Measurements from ENCODE around the gene TMEM82.
A peak's percentile ranks its signal among the peaks of the same experiment; 100 is the strongest.

The TMEM82 gene

DNA sequence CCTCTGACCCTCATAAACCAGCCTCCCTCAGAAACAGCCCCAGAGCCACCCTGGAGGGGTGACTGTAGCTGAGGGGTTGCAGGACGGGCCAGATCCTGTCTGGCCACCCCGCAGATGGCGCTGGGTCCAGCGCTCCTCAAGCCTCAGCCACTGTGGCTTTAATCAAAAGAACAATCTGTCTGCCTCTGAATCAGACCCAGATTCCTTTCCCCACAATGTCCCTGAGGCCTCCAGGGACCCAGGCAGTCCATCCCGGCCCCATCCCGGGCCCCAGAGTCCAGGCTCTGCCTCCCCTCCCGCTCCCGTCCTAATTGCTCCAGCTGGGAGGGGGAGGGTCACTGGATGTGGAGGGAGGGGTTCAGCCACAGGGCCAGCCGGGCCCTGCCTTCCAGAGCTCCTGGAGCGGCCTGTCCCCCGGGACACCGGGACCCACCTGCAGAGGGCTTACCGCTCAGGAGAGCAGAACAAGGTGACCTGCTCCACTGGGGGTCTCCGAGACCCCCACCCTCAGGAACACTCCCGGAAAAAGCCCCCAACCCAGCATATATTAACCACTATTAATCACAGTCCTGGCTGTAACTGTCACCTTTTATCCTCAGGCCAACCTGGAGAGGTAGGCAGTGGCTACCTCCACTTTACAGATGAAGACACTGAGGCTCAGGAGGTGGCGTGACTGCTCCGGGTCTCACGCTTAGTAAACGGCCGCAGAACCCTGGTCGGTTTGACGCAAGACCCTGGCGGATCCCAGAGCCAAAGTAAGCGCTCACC lies 15.5 kb downstream of the TMEM82 start:
- no peak for DNase-seq

DNA sequence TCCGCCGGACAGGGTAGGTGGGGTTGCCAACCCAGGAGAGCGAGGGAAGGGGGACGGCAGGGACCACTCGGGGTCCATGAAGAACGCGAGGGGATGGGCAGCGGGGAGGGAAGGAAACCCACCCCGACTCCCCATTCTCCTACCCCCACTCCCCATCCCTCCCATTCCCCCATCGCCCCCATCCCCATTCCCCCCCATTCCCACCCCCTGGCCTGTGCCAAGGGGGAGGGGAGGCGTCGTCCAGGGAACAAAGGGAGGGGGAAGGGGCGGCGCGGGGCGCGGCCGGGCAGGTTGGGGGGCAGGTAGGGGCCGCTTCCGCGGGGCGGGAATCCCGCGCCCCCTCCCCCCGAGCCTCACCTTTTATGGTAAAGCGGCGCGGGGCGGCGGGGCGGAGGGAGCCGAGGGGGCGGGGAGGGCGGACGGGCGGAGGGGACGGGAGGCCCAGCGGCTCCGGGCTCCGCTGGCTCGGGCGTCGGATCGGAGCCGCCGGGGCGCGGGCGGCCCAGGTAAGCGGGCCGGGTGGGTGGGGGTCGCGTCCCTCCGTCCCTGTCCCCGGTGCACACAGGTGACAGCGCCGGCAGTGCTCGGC lies 16.1 kb downstream of the TMEM82 start, which contains the start of gene FBLIM1:
Gene FBLIM1 (plus strand): TSS at position 453 of the 589 bp plus-strand sequence. CDS start 6,189 bp downstream, outside the sequence.
- DNase-seq = no peak

- no peak for DNase-seq
Observed at GRCh38 chr1:15758953-15759661, 16.8 kb downstream of the TMEM82 start.

GRCh38 chr1:15760520-15761211 lies 18.4 kb downstream of the TMEM82 start:
- DNase-seq = peak; percentile 76

GRCh38 chr1:15761366-15762128 lies 19.2 kb downstream of the TMEM82 start:
- no peak for DNase-seq

- DNase-seq = no peak
Observed at GRCh38 chr1:15762546-15762945, 20.2 kb downstream of the TMEM82 start.

- DNase-seq = no peak
Observed at GRCh38 chr1:15764269-15764764, 22.0 kb downstream of the TMEM82 start.

- DNase-seq = no peak
Observed at GRCh38 chr1:15764890-15765289, 22.6 kb downstream of the TMEM82 start.

- DNase-seq = no peak
Observed at GRCh38 chr1:15765495-15766194, 23.3 kb downstream of the TMEM82 start.

DNA sequence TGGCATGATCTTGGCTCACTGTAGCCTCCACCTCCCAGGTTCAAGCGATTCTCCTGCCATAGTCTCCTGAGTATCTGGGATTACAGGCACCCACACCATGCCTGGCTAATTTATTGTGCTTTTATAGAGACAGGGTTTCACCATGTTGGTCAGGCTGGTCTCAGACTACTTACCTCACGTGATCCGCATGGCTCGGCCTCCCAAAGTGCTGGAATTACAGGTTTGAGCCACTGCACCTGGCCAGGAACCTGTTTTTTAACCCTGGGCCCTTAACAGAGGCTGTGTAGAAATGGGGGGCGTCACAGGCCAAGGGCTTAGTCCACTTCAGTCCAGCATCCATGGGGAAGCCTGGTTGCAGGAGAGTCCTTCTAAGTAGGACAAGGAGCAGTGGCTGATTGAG lies 25.6 kb downstream of the TMEM82 start:
- no peak for DNase-seq

- DNase-seq = no peak
Observed at GRCh38 chr1:15768388-15768787, 26.1 kb downstream of the TMEM82 start.

DNA sequence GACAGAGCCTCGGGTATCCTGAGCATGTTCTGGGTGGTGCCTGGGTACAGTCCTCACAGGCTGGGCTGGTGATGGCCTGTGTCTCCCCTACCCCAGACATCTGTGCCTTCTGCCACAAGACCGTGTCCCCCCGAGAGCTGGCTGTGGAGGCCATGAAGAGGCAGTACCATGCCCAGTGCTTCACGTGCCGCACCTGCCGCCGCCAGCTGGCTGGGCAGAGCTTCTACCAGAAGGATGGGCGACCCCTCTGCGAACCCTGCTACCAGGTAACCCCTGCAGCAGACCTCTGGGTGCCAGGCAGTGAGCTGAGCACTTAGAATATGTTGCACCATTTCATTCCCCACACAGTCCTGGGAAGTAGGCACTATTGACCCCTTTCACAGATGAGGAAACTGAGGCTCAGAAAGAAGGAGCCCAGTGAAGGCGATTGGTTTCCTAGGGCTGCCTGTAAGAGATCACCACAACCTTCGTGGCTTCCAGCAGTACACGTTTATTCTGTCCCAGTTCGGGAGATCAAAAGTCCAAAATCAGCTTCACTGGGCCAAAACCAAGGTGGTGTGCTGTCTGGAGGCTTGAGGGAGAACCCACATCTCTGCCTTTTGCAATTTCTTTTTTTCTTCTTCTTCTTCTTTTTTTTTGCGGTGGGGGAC lies 28.1 kb downstream of the TMEM82 start:
- no peak for DNase-seq

DNA sequence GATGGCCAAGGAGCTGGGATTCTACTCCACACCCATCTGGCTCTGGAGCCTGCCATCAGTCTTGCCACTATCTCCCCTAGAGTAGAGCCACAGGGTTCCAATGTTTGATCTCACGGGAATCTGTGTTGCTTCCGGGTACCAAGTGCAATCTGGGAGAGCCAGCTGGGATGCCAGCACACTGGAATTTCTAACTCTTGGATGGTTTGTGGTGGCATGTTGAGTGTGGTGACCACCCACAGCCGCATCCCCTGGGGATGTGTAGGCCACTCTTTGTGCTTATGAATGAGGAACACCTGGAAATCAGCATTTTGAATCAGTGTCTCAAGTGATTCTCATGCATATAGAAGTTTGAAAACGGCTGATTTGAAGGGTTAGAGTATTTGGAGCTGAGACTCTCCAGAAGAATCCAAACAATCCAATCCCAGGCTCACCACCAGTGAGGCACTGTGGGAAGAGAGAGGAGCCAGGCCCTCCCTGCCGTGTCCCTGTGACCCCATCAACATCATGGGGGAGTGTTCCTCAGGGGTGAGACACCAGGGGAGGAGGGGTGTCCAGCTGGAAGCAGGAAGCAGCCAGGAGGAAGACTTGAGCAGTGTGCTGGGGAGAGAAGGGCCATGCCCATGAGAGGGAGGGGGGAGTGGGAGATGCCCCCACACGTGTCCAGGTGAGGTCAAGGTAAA lies 29.7 kb downstream of the TMEM82 start:
- no peak for DNase-seq

- no peak for DNase-seq
Observed at GRCh38 chr1:15775706-15776105, 33.4 kb downstream of the TMEM82 start.

DNA sequence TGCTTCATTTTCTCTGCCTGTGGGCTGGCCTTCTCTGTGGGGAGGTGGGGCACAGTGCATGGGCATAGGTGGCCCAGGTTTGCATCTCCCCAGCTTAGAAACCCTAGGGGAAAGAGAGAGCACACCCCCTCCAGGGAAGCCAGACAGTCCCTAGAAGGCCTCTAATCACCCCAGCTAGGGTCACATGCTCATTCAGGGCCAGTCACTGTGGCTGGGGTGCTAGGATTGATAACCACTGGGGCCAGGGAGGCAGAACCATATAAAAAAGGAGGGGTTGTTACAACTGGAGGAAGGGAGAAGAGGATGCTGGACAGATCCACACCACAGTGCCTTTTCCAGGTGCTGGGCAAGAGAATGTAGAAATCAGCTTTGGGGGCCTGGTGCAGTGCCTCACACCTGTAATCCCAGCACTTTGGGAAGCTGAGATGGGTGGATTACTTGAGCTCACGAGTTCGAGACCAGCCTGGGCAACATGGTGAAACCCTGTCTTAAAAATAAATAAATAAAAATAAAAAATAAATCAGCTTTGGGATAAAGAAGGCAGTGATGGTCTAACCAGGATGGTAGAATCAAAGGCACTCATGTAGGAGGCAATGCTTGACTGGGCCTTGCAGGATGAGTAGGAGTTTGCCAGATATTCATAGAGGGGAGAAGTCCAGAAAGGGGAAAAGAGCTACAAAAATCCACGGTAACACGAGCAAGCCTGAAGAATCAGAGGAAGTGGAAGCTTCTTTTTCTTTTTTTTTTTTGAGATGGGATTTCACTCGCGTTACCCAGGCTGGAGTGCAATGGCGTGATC lies 35.8 kb downstream of the TMEM82 start:
- no peak for DNase-seq

- no peak for DNase-seq
Observed at GRCh38 chr1:15785683-15786082, 43.4 kb downstream of the TMEM82 start.

- DNase-seq = no peak
Observed at GRCh38 chr1:15786581-15786980, 44.3 kb downstream of the TMEM82 start.

GRCh38 chr1:15788624-15789301 lies 46.5 kb downstream of the TMEM82 start:
- DNase-seq = no peak

DNA sequence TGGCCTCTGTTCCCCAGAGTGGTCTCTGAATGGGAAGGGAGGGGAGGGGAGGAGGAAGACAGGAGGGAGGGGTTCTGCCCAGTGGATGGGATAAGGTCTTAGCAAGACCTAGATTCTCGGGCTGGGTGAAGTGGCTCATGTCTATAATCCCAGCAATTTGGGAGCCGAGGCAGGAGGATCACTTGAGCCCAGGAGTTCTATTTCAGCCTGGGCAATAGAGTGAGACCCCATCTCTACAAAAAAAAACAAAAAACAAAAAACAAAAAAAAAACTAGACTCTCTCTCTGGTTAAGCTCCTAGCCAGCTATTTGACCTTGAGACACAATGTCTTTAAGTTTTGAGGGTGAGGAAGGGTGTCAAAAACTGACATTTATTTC lies 53.8 kb downstream of the TMEM82 start:
- DNase-seq = no peak
